Measurements from ENCODE around the gene ITPR2. TPM values are rescaled to one million over a fixed set of nuclear protein-coding genes. Genes with fewer than 3 reads are reported as not detected.

ITPR2 gene
- total RNA-seq, 2 experiments from 2014 or later, result 28.8 to 29.9 TPM

DNA sequence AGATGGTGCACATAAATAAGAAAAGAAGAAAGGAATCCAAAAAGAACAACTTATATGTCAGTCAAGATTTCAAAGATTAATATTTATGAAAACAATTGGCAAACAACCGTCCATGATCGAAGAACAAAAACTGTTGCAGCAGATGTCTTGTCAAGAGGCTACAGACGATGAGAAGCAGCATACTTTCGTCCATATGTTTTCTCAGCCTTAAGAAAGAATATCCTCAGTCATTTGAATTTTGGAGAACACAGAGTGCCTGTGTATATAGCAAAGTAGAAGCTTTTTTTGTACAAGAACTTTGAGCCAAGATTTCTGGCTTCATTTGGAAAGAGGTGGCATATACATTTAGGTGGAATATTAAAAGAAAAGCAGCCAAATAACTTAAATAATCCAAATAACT, 297.2 kb downstream of the ITPR2 start:
- Histone ChIP-seq H3K36me3 (ENCODE audit: insufficient read depth, low read length) (no peaks in the 10 kb centered on the region), H3K27me3 (ENCODE audit: control insufficient read depth in 1 of 2, insufficient read depth in 2 of 2, low read length in 2 of 2) (no peaks in the 10 kb centered on the region), H3K9me3 (ENCODE audit: control insufficient read depth in 1 of 2, insufficient read depth in 1 of 2, low read length in 2 of 2) (no peaks in the 10 kb centered on the region), H3K4me1 (ENCODE audit: insufficient read depth, low read length) (no peaks in the 10 kb centered on the region), H3K4me3 (ENCODE audit: low read length) (no peak overlapping the region), H3K27ac (ENCODE audit: low read depth in 1 of 2, low read length in 2 of 2) (no peak overlapping the region)
- intact Hi-C loops (cut with DNase I, micrococcal nuclease), result no loop called here
- H3K27ac Mint-ChIP-seq, result no peak overlapping the region
- ATAC-seq (ENCODE audit: poor library complexity) (no peak), DNase-seq (no peak)
- ChIA-PET CTCF (no interaction called here), POLR2A (no interaction called here)
- no peaks in the 10 kb centered on the region for H3K4me1 Mint-ChIP-seq (ENCODE audit: low read depth)
- no peak overlapping the region for H3K4me3 Mint-ChIP-seq
- H3K9me3 Mint-ChIP-seq, result no peaks in the 10 kb centered on the region
- TF ChIP-seq CTCF (IDR thresholded peaks at IDR 0.05), result no peak
- peaks cover 88% of the 10 kb centered on the region for H3K36me3 Mint-ChIP-seq (ENCODE audit: low read depth)
- H3K27me3 Mint-ChIP-seq, result no peaks in the 10 kb centered on the region

GRCh38 chr12:26534071-26534470, 298.9 kb downstream of the ITPR2 start:
- intact Hi-C loops (cut with DNase I, micrococcal nuclease), result no loop called here
- Histone ChIP-seq H3K27me3 (ENCODE audit: control insufficient read depth in 1 of 2, insufficient read depth in 2 of 2, low read length in 2 of 2) (no peaks in the 10 kb centered on the region), H3K27ac (ENCODE audit: low read depth in 1 of 2, low read length in 2 of 2) (no peak overlapping the region), H3K9me3 (ENCODE audit: control insufficient read depth in 1 of 2, insufficient read depth in 1 of 2, low read length in 2 of 2) (no peaks in the 10 kb centered on the region), H3K4me3 (ENCODE audit: low read length) (no peak overlapping the region), H3K4me1 (ENCODE audit: insufficient read depth, low read length) (no peaks in the 10 kb centered on the region), H3K36me3 (ENCODE audit: insufficient read depth, low read length) (no peaks in the 10 kb centered on the region)
- Mint-ChIP-seq H3K9me3 (no peaks in the 10 kb centered on the region), H3K36me3 (ENCODE audit: low read depth) (peaks cover 87% of the 10 kb centered on the region), H3K27ac (no peak overlapping the region), H3K27me3 (no peaks in the 10 kb centered on the region), H3K4me3 (no peak overlapping the region), H3K4me1 (ENCODE audit: low read depth) (no peaks in the 10 kb centered on the region)
- no peak for ATAC-seq (ENCODE audit: poor library complexity)
- ChIA-PET CTCF (interaction anchor here (0.6 kb wide), 1 partner anchor 464 kb away, joined by 3 read pairs; no protein-coding TSS in a partner anchor), POLR2A (no interaction called here)
- no peak for DNase-seq
- no peak for TF ChIP-seq CTCF (IDR thresholded peaks at IDR 0.05)

- Mint-ChIP-seq H3K4me1 (ENCODE audit: low read depth) (no peaks in the 10 kb centered on the region), H3K36me3 (ENCODE audit: low read depth) (peaks cover 90% of the 10 kb centered on the region), H3K4me3 (no peak overlapping the region), H3K9me3 (peaks cover 2% of the 10 kb centered on the region), H3K27me3 (no peaks in the 10 kb centered on the region), H3K27ac (no peak overlapping the region)
- Histone ChIP-seq H3K27me3 (ENCODE audit: control insufficient read depth in 1 of 2, insufficient read depth in 2 of 2, low read length in 2 of 2) (no peaks in the 10 kb centered on the region), H3K4me3 (ENCODE audit: low read length) (no peak overlapping the region), H3K9me3 (ENCODE audit: control insufficient read depth in 1 of 2, insufficient read depth in 1 of 2, low read length in 2 of 2) (no peaks in the 10 kb centered on the region), H3K4me1 (ENCODE audit: insufficient read depth, low read length) (no peaks in the 10 kb centered on the region), H3K27ac (ENCODE audit: low read depth in 1 of 2, low read length in 2 of 2) (no peak overlapping the region), H3K36me3 (ENCODE audit: insufficient read depth, low read length) (peaks cover 3% of the 10 kb centered on the region)
- no peak for TF ChIP-seq CTCF (IDR thresholded peaks at IDR 0.05)
- ATAC-seq (ENCODE audit: poor library complexity) (no peak), DNase-seq (no peak)
- ChIA-PET CTCF (no interaction called here), POLR2A (no interaction called here)
- intact Hi-C loops (cut with DNase I, micrococcal nuclease), result no loop called here
Measured at GRCh38 chr12:26533211-26533610, 299.8 kb downstream of the ITPR2 start.
